Neural cell (in vitro differentiated cells): ENCODE results near the gene LSM10. TPM values are rescaled to one million over a fixed set of nuclear protein-coding genes. Genes with fewer than 3 reads are reported as not detected.

Experiments
- H2AFZ ChIP-seq: fragments of 200-600, 300-800 bp; sonication (generic), shearing (Covaris generic); 2 replicates; pipeline ENCODE4 v1.6.0; 2014; ENCODE audit warnings: low read depth, mild to moderate bottlenecking, antibody characterized with exemption, low read length, moderate library complexity
- H3F3A ChIP-seq: fragments of 200-600 bp; shearing (Covaris generic); 2 replicates; pipeline ENCODE4 v1.6.1; 2016; ENCODE audit warnings: mild to moderate bottlenecking, moderate library complexity, mixed read lengths, antibody characterized with exemption, low read length; ENCODE audit not compliant: insufficient read depth, poor library complexity, severe bottlenecking
- H3K27ac ChIP-seq: fragments of 200-600, 300-800 bp; sonication (generic), shearing (Covaris generic); 2 replicates; pipeline ENCODE4 v1.5.1; 2014; ENCODE audit warnings: mild to moderate bottlenecking, low read length, moderate library complexity
- H3K27me3 ChIP-seq: fragments of 300-800, 200-600 bp; sonication (generic), shearing (Covaris generic); 2 replicates; pipeline ENCODE4 v1.6.0; 2014; ENCODE audit warnings: mild to moderate bottlenecking, low read depth, low read length, moderate library complexity; ENCODE audit not compliant: insufficient read depth
- H3K36me3 ChIP-seq: fragments of 300-800, 200-600 bp; sonication (generic), shearing (Covaris generic); 2 replicates; pipeline ENCODE4 v1.5.1; 2014; ENCODE audit warnings: mild to moderate bottlenecking, antibody characterized with exemption, low read length, moderate library complexity; ENCODE audit not compliant: insufficient read depth
- H3K4me2 ChIP-seq: fragments of 300-800, 200-600 bp; sonication (generic), shearing (Covaris generic); 2 replicates; pipeline ENCODE4 v1.6.0; 2014; ENCODE audit warnings: mild to moderate bottlenecking, low read length
- H3K4me3 ChIP-seq: fragments of 300-800, 200-600 bp; sonication (generic), shearing (Covaris generic); 2 replicates; pipeline ENCODE4 v1.5.1; 2014; ENCODE audit warnings: mild to moderate bottlenecking, low read length, moderate library complexity
- H3K79me2 ChIP-seq: fragments of 200-600 bp; shearing (Covaris generic); replicated peaks from 2 replicates; pipeline ENCODE4 v1.6.0; 2014; ENCODE audit warnings: mild to moderate bottlenecking, low read length, moderate library complexity; ENCODE audit not compliant: insufficient read depth
- H3K9ac ChIP-seq: fragments of 300-800, 200-600 bp; sonication (generic), shearing (Covaris generic); 2 replicates; pipeline ENCODE4 v1.6.1; 2016; ENCODE audit warnings: mild to moderate bottlenecking, low read length, mixed read lengths
- H3K9me2 ChIP-seq: fragments of 200-600 bp; shearing (Covaris generic); 2 replicates; pipeline ENCODE4 v1.6.1; 2016; ENCODE audit warnings: mild to moderate bottlenecking, low read length, mixed read lengths; ENCODE audit not compliant: insufficient read depth
- H3K9me3 ChIP-seq: fragments of 200-600, 300-800 bp; sonication (generic), shearing (Covaris generic); 2 replicates; pipeline ENCODE4 v1.6.1; 2016; ENCODE audit warnings: mild to moderate bottlenecking, mixed run types, low read length, moderate library complexity, mixed read lengths
- H4K20me1 ChIP-seq: fragments of 200-600 bp; shearing (Covaris generic); 2 replicates; pipeline ENCODE4 v1.6.1; 2016; ENCODE audit warnings: mild to moderate bottlenecking, mixed run types; ENCODE audit not compliant: insufficient read depth
- CTCF ChIP-seq: fragments of 450-650 bp; IDR thresholded peaks from 2 replicates; pipeline ENCODE4 v1.5.1; 2014; ENCODE audit warnings: antibody characterized with exemption, mild to moderate bottlenecking, moderate library complexity; ENCODE audit not compliant: poor library complexity, severe bottlenecking
- EP300 ChIP-seq: fragments of 450-650 bp; conservative IDR thresholded peaks from 2 replicates; pipeline ENCODE4 v1.6.1; 2014; ENCODE audit warnings: antibody characterized with exemption, mild to moderate bottlenecking, moderate library complexity; ENCODE audit not compliant: poor library complexity, severe bottlenecking
- EZH2 ChIP-seq: fragments of 200-600, 300-800 bp; shearing (Covaris generic), sonication (generic); IDR thresholded peaks from 2 replicates; pipeline ENCODE4 v1.6.1; 2014; ENCODE audit warnings: antibody characterized with exemption, low read length, borderline replicate concordance, mild to moderate bottlenecking; ENCODE audit not compliant: insufficient read depth, poor library complexity, severe bottlenecking
- MXI1 ChIP-seq: fragments of 450-650 bp; conservative IDR thresholded peaks from 2 replicates; pipeline ENCODE4 v1.6.1; 2014; ENCODE audit warnings: antibody characterized with exemption, mild to moderate bottlenecking; ENCODE audit not compliant: poor library complexity, severe bottlenecking
- POLR2AphosphoS5 ChIP-seq: IDR thresholded peaks from 2 replicates; pipeline ENCODE4 v1.6.1; 2012
- RAD21 ChIP-seq: fragments of 450-650 bp; conservative IDR thresholded peaks from 2 replicates; pipeline ENCODE4 v1.6.1; 2014; ENCODE audit warnings: antibody characterized with exemption, mild to moderate bottlenecking, moderate library complexity
- REST ChIP-seq: IDR thresholded peaks from 2 replicates; pipeline ENCODE4 v1.6.1; 2012; ENCODE audit warnings: borderline replicate concordance
- SMC3 ChIP-seq: fragments of 450-650 bp; conservative IDR thresholded peaks from 2 replicates; pipeline ENCODE4 v1.6.1; 2014; ENCODE audit warnings: antibody characterized with exemption, mild to moderate bottlenecking, moderate library complexity; ENCODE audit not compliant: poor library complexity
- TAF1 ChIP-seq: IDR thresholded peaks from 2 replicates; pipeline ENCODE4 v1.6.1; 2012; ENCODE audit warnings: low read depth
- polyA plus RNA-seq: library from polyadenylated mRNA; depleted of rRNA; stranded (reverse); fragments of >200 nt; gene quantifications from 2 replicates; pipeline ENCODE4 v1.2.3, GENCODE V29; 2014

Gene LSM10
- polyA plus RNA-seq, 1 donor from 2014 or later, result 1.3 TPM

GRCh38 chr1:36389999-36390398 lies 7.7 kb downstream of the LSM10 start:
- TF ChIP-seq MXI1 (no peak), EZH2 (no peak), EP300 (no peak), TAF1 (no peak), CTCF (no peak), SMC3 (no peak), POLR2AphosphoS5 (no peak), REST (no peak), RAD21 (no peak)
- H3K9me2 ChIP-seq, result no peaks in the 10 kb centered on the region
- no peak overlapping the region for H3K4me3 ChIP-seq
- H3K4me2 ChIP-seq, result no peak overlapping the region
- H3K27me3 ChIP-seq, result no peaks in the 10 kb centered on the region
- peaks cover 6% of the 10 kb centered on the region for H3F3A ChIP-seq
- H3K36me3 ChIP-seq, result no peaks in the 10 kb centered on the region
- H3K9me3 ChIP-seq, result no peaks in the 10 kb centered on the region
- H4K20me1 ChIP-seq, result no peaks in the 10 kb centered on the region
- H3K27ac ChIP-seq, result no peak overlapping the region
- H2AFZ ChIP-seq, result no peak overlapping the region
- H3K9ac ChIP-seq, result no peak overlapping the region
- H3K79me2 ChIP-seq, result no peaks in the 10 kb centered on the region

GRCh38 chr1:36389261-36389660 lies 8.4 kb downstream of the LSM10 start:
- H3K27me3 ChIP-seq, result no peaks in the 10 kb centered on the region
- no peak overlapping the region for H3K9ac ChIP-seq
- H3K79me2 ChIP-seq, result no peaks in the 10 kb centered on the region
- H3K9me3 ChIP-seq, result no peaks in the 10 kb centered on the region
- H2AFZ ChIP-seq, result no peak overlapping the region
- H3K36me3 ChIP-seq, result no peaks in the 10 kb centered on the region
- no peaks in the 10 kb centered on the region for H4K20me1 ChIP-seq
- no peak for TF ChIP-seq EP300
- no peak for TF ChIP-seq EZH2
- no peak for TF ChIP-seq RAD21
- TF ChIP-seq CTCF, result no peak
- no peak for TF ChIP-seq REST
- no peak for TF ChIP-seq TAF1
- TF ChIP-seq MXI1, result no peak
- TF ChIP-seq SMC3, result no peak
- no peak for TF ChIP-seq POLR2AphosphoS5
- no peaks in the 10 kb centered on the region for H3K9me2 ChIP-seq
- H3K4me2 ChIP-seq, result no peak overlapping the region
- H3K4me3 ChIP-seq, result no peak overlapping the region
- H3K27ac ChIP-seq, result no peak overlapping the region
- peaks cover 6% of the 10 kb centered on the region for H3F3A ChIP-seq
